Peyer's patch (tissue), 4 donors: ENCODE measurements around the gene KRTAP10-8.

ENCODE experiments used
- CTCF ChIP-seq, 6 experiments: fragments of 450-650 bp in 4 of 6; fragments of 200-600 bp in 2 of 6; sonication (generic) in 1 of 6; IDR thresholded peaks; one replicate each; pipeline ENCODE4 v1.5.1; 2017 to 2019; ENCODE audit warnings: antibody characterized with exemption in 6 of 6, mild to moderate bottlenecking in 3 of 6, moderate library complexity in 1 of 6
- POLR2A ChIP-seq, 2 donors: fragments of 450-650 bp; IDR thresholded peaks; one replicate each; pipeline ENCODE4 v1.5.1; 2017; ENCODE audit warnings: antibody characterized with exemption in 2 of 2, mild to moderate bottlenecking in 2 of 2, moderate library complexity in 2 of 2

GRCh38 chr21:44654576-44655175 is 42.8 kb downstream of the KRTAP10-8 start, which contains the start of gene KRTAP12-4:
- TF ChIP-seq POLR2A (IDR thresholded peaks at IDR 0.05), result no peak
- TF ChIP-seq CTCF (IDR thresholded peaks at IDR 0.05), result no peak
